Muscle layer of colon (tissue), 2 donors: Measurements from ENCODE around the gene PTMA.
"Not testable (repeated sequence)": the region's sequence is repeated elsewhere in the genome, so short reads cannot be mapped to it uniquely, and the experiment has no call there.

Experiments used
- H3K27ac ChIP-seq: one replicate; pipeline ENCODE4 v1.7.0; 2013; ENCODE audit warnings: low read depth, mild to moderate bottlenecking, low read length, moderate library complexity
- H3K27me3 ChIP-seq, 2 donors: one replicate each; pipeline ENCODE4 v1.7.0; 2013; ENCODE audit warnings: low read length in 2 of 2, mild to moderate bottlenecking in 2 of 2; ENCODE audit not compliant: insufficient read depth in 2 of 2, control insufficient read depth in 1 of 2
- H3K36me3 ChIP-seq: one replicate; pipeline ENCODE4 v1.7.0; 2013; ENCODE audit warnings: mild to moderate bottlenecking, low read length; ENCODE audit not compliant: insufficient read depth
- H3K4me1 ChIP-seq: one replicate; pipeline ENCODE4 v1.7.0; 2013; ENCODE audit warnings: mild to moderate bottlenecking, low read length; ENCODE audit not compliant: insufficient read depth
- H3K4me3 ChIP-seq, 2 donors: one replicate each; pipeline ENCODE4 v1.7.0; 2013; ENCODE audit warnings: low read length in 2 of 2, low read depth in 1 of 2, mild to moderate bottlenecking in 1 of 2, moderate library complexity in 1 of 2
- H3K9ac ChIP-seq: one replicate; pipeline ENCODE4 v1.7.0; 2013; ENCODE audit warnings: low read length
- H3K9me3 ChIP-seq: one replicate; pipeline ENCODE4 v1.7.0; 2013; ENCODE audit warnings: mild to moderate bottlenecking, low read length
- donor health status: abdominal sarcoma.
- donor health status: Adenocarcinoma of cecum.

The PTMA gene

DNA sequence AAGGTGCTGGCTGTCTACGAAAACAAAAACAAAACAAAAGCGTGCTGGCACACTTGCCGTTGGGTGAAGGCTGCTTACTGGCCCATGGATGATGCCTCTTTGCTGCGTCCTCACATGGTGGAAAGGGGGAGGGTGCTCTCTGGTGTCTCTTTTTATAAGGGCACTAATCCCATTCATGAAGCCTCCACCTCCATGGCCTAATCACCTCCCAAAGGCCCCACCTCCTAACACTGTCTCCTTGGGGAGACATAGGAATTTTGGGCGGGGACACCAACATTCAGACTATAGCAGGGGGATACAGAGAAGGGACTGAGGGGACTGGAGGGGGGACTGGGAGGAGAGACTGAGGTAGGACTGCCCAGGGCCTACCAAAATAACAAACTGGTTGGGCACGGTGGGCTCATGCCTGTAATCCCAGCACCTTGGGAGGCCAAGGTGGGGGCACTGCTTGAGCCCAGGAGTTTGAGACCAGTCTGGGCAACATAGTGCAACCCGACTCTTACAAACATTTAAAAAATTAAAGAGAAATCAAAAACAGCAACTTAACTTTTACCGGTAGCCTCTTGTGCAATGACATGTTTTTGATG is 14.5 kb downstream of the PTMA start:
- Histone ChIP-seq H3K27me3 (no peaks in the 10 kb centered on the region), H3K4me3 (no peak overlapping the region), H3K27ac (no peak overlapping the region), H3K4me1 (no peaks in the 10 kb centered on the region), H3K9ac (no peak overlapping the region), H3K9me3 (no peaks in the 10 kb centered on the region), H3K36me3 (no peaks in the 10 kb centered on the region)

DNA sequence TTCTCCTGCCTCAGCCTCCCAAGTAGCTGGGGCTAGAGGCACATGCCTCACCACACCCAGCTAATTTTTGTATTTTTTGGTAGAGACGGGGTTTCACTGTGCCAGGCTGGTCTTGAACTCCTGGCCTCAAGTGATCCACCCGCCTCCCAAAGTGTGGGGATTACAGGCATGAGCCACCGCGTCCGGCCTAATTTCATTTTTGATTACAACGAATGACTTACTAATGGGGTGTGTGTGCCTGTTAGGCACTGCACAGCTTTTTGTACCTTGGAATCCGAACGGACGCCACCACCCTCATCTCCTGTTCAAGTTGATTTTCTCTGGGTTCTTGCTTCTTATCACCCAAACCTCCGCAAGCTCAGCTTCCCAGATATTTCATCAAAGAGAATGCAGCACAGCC is 17.2 kb downstream of the PTMA start:
- Histone ChIP-seq H3K27me3 (no peaks in the 10 kb centered on the region), H3K4me3 (no peak overlapping the region), H3K4me1 (no peaks in the 10 kb centered on the region), H3K36me3 (no peaks in the 10 kb centered on the region), H3K9me3 (no peaks in the 10 kb centered on the region), H3K9ac (no peak overlapping the region), H3K27ac (no peak overlapping the region)

DNA sequence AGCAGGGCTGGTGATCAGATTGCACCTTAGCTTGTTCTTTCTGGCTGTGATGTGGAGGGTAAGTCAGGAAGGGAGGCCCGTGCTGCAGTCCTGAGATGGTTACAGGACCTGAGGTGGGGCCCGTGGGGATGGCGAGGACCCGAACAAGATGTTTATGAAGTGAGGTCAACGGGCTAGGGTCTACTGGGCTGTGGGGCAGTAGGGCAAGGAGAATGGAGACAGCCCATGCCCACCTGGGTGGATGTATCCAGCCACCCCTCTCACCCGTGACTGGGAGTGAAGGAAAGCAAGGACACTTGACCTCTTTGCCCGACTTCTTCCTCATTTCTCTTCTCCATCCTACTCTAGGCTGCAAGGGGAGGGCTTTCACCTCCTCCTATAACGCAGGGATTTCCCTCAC is 18.0 kb downstream of the PTMA start:
- no peaks in the 10 kb centered on the region for H3K4me1 ChIP-seq
- no peaks in the 10 kb centered on the region for H3K27me3 ChIP-seq
- H3K27ac ChIP-seq: no peak overlapping the region
- H3K36me3 ChIP-seq: no peaks in the 10 kb centered on the region
- H3K9me3 ChIP-seq: no peaks in the 10 kb centered on the region
- H3K9ac ChIP-seq: no peak overlapping the region
- no peak overlapping the region for H3K4me3 ChIP-seq

DNA sequence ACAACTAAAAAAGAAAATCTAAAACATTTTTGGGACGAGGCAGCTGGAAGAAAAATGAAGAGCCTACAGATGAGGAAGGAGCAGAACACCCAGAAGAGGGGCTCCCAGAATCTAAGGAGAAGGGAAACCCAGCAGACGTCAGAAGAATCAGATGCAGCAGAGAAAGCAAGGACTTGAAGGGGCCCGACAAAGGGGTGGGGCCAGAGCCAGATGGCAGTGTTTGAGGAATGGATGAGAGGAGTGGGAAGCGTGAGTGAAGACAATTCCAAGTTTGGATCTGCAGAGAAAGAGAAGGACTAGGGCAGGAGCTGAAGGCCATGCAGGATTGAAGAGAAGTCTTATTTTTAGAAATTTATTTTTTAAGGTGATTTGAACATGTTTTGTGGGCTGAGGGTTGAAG is 19.3 kb downstream of the PTMA start:
- no peak overlapping the region for H3K27ac ChIP-seq
- H3K36me3 ChIP-seq: peaks cover 3% of the 10 kb centered on the region
- no peak overlapping the region for H3K9ac ChIP-seq
- no peak overlapping the region for H3K4me3 ChIP-seq
- no peaks in the 10 kb centered on the region for H3K4me1 ChIP-seq
- no peaks in the 10 kb centered on the region for H3K9me3 ChIP-seq
- no peaks in the 10 kb centered on the region for H3K27me3 ChIP-seq

DNA sequence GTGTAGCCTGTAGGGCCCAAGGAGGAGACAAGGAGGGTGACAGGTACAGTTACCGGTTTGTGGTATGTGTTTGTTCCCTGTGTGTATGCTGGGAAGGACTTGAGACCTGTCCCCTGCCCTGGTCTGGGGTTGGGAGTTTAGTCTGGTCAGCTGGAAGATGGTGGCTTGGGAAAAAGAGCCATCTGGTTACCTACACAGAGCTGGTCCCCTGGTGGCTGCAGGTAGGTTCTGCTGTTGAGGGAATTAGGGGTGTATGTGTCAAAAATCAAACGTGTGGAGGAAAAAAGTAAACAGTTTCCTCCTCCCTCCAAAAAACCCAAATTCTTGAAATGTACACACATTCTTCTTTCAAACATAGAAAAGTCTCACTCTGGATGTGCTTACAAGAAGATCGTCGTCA is 24.3 kb downstream of the PTMA start:
- no peaks in the 10 kb centered on the region for H3K27me3 ChIP-seq
- H3K9ac ChIP-seq: no peak overlapping the region
- no peaks in the 10 kb centered on the region for H3K9me3 ChIP-seq
- no peak overlapping the region for H3K27ac ChIP-seq
- no peak overlapping the region for H3K4me3 ChIP-seq
- H3K36me3 ChIP-seq: peaks cover 20% of the 10 kb centered on the region
- no peaks in the 10 kb centered on the region for H3K4me1 ChIP-seq

DNA sequence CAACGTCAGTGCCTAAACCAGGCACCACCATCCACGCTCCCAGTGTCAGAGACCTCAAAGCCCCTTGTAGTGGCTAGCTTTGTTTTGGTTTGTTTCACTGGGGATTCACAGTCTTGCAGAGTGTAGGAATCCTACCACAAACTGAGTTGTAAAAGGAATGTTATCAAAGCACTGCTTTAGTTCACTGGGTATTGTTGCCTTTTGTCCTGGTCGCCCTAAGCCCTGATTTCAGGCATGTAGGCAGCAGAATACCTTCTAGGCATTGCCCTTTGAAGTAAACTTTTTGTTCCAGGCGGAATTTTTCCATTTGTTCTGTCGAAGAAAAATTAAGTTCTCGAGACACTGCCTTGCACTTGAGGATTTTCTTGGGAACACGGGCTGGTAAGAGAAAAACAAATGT is 29.4 kb downstream of the PTMA start:
- peaks cover 22% of the 10 kb centered on the region for H3K36me3 ChIP-seq
- H3K4me3 ChIP-seq: no peak overlapping the region
- no peaks in the 10 kb centered on the region for H3K4me1 ChIP-seq
- no peak overlapping the region for H3K27ac ChIP-seq
- H3K27me3 ChIP-seq: no peaks in the 10 kb centered on the region
- no peaks in the 10 kb centered on the region for H3K9me3 ChIP-seq
- H3K9ac ChIP-seq: no peak overlapping the region

DNA sequence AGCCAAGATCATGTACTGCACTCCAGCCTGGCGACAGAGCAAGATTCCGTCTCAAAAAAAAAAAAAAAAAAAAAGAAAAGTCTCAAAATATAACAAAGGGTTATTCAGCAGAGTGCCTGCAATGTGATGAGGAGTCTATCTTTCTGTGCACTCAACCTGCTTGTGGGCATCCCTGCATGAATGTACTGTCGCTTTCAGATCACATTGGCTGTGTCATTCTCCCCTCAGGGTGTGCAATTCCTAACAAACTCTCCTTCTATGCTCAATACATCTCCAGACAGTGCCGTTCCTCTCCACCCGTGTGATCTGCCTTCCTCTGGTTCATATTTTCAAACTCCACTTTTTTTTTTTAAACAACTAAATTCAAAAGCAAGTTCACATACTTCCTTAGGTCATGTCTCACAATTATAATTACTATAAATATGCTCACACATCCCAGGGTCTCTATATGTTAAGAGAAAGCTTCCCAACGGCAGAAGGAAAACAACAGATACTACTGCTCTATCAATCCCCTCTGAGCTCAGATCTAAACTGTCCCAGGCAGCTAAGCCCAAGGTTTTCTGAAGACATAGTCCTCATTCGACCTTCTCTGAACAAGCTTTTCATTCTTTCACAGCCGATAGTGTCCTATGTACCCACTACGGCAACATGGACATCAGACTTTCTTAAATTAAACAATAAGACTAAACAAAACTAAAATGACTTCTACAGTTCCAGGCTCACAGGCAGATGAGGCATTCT is 35.2 kb downstream of the PTMA start:
- Histone ChIP-seq H3K9ac (no peak overlapping the region), H3K36me3 (no peaks in the 10 kb centered on the region), H3K27ac (no peak overlapping the region), H3K4me3 (no peak overlapping the region), H3K4me1 (no peaks in the 10 kb centered on the region), H3K27me3 (no peaks in the 10 kb centered on the region), H3K9me3 (no peaks in the 10 kb centered on the region)

DNA sequence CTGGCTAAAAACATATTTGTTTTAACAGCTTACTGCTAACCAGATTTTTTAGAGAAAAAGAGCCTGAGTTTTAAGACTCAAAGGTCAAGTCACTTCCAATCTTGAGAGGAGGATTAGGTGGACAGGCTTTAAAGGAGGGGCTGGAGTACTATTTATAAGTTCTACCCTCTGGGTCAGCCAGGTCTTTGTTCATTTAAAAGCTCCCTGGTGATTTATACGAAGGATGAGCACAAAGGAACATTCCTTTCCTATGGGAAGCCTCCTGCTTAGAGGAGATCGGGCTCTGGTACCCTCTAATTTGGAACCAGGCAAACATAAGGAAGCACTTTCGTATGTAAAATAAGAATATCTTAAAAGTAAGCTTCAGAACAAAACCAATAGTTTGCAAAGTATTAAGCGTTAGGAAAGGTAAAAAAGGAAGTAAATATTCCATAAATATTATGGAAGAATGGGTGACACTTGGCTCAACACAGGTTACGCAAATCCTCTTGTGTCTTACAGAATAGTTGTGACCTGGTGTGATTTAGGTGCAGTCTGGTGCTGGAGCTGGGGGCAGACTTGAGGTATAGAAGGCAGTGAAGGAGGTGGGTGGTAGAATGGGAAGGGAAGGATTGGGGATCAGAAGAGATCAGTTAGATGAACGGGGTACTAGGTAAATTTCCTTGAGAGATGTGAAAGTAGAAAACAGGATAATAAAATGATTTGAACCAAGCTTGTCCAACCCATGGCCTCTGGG is 37.1 kb downstream of the PTMA start:
- Histone ChIP-seq H3K4me3 (no peak overlapping the region), H3K27ac (no peak overlapping the region), H3K9me3 (no peaks in the 10 kb centered on the region), H3K36me3 (no peaks in the 10 kb centered on the region), H3K4me1 (no peaks in the 10 kb centered on the region), H3K27me3 (no peaks in the 10 kb centered on the region), H3K9ac (no peak overlapping the region)

DNA sequence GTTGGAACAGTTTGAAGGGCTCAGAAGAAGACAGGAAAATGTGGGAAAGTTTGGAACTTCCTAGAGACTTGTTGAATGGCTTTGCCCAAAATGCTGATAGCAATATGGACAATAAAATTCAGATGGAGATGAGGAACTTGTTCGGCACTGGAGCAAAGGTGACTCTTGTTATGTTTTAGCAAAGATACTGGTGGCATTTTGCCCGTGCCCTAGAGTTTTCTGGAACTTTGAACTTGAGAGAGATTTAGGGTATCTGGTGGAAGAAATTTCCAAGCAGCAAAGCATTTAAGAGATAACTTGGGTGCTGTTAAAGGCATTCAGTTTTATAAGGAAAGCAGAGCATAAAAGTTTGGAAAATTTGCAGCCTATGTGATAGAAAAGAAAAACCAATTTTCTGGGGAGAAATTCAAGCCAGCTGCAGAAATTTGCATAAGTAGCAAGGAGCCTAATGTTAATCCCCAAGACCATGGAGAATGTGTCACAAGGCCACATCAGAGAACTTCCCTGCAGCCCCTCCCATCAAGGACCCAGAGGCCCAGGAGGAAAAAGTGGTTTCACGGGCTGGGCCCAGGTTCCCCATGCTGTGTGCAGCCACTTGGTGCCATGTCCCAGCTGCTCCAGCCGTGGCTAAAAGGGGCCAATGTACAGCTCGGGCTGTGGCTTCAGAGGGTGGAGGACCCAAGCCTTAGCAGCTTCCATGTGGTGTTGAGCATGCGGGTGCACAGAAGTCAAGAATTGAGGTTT is 40.0 kb downstream of the PTMA start:
- not testable (repeated sequence) for H3K4me3 ChIP-seq, H3K9ac ChIP-seq, H3K27ac ChIP-seq, H3K9me3 ChIP-seq, H3K36me3 ChIP-seq, H3K27me3 ChIP-seq, H3K4me1 ChIP-seq

DNA sequence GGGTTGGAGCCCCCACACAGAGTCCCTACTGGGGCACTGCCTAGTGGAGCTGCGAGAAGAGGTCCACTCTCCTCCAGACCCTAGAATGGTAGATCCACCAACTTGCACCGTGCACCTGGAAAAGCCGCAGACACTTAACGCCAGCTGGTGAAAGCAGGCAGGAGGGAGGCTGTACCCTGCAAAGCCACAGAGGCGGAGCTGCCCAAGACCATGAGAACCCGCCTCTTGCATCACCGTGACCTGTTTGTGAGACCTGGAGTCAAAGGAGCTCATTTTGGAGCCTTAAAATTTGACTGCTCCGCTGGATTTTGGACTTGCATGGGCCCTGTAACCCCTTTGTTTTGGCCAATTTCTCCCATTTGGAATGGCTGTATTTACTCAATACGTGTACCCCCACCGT is 40.7 kb downstream of the PTMA start:
- H3K4me1 ChIP-seq, H3K4me3 ChIP-seq, H3K9ac ChIP-seq, H3K27me3 ChIP-seq, H3K27ac ChIP-seq, H3K36me3 ChIP-seq, H3K9me3 ChIP-seq: not testable (repeated sequence)

DNA sequence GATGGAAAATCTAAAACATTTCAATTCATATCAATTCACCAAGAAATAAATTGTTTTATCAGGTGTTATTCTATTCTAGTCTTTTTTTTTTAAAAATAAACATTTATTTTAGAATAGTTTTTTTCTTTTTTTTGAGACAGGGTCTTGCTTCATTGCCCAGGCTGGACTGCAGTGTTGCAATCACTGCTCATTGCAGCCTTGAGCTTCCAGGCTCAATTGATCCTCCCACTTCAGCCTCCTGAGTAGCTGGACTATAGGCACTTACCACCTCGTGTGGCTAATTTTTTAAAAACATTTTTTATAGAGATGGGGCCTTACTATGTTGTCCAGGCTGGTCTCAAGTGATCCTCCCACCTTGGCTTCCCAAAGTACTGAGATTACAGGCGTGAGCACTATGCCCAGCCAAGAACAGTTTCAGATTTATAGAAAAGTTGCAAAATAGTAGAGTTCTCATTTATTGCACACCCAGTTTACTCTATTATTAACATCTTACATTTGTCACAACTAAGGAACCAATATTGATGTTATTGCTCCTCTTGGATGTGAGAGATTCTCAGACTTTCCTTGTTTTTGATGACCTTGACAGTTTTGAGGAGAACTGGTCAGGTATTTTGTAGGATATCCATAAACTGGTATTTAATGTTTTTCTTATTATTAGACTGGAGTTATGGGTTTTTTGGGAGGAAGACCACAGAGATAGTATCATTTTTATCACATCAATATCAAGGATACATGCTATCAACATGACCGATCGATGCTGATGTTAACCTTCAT is 42.9 kb downstream of the PTMA start:
- Histone ChIP-seq H3K36me3 (no peaks in the 10 kb centered on the region), H3K27me3 (no peaks in the 10 kb centered on the region), H3K4me3 (no peak overlapping the region), H3K9me3 (no peaks in the 10 kb centered on the region), H3K4me1 (no peaks in the 10 kb centered on the region), H3K9ac (no peak overlapping the region), H3K27ac (no peak overlapping the region)
